ENCODE results near the gene COLEC11. TPM values are rescaled to one million over a fixed set of nuclear protein-coding genes. Genes with fewer than 3 reads are reported as not detected.
A peak's percentile ranks its signal among the peaks of the same experiment; 100 is the strongest.

The COLEC11 gene
- total and polyA plus RNA-seq, 9 of the 15 experiments (the other 6 are each of a cell fraction or from before 2014, with no cell fraction given): 0.32 to 4.3 (median 1.8) TPM

- TF ChIP-seq ARID3A (IDR thresholded peaks at IDR 0.05; ENCODE audit: borderline replicate concordance, low read depth, low read length) (no peak), ZKSCAN3 (CRISPR knock-in tag; IDR thresholded peaks at IDR 0.05) (no peak), ZNF121 (CRISPR knock-in tag; conservative IDR thresholded peaks at IDR 0.05) (no peak), RBM34 (IDR thresholded peaks at IDR 0.05; ENCODE audit: borderline replicate concordance, insufficient read depth, low read length) (no peak), ZNF354B (CRISPR knock-in tag; IDR thresholded peaks at IDR 0.05) (no peak), E4F1 (CRISPR knock-in tag; IDR thresholded peaks at IDR 0.05; ENCODE audit: borderline replicate concordance) (no peak), CC2D1A (IDR thresholded peaks at IDR 0.05) (no peak), MYC (IDR thresholded peaks at IDR 0.05; ENCODE audit: low read depth, low read length) (peak; percentile 84), MYC (CRISPR knock-in tag; IDR thresholded peaks at IDR 0.05; ENCODE audit: borderline replicate concordance, low read depth) (no peak), GABPB2 (CRISPR knock-in tag; conservative IDR thresholded peaks at IDR 0.05) (no peak), NR1H2 (CRISPR knock-in tag; IDR thresholded peaks at IDR 0.05) (no peak), CGGBP1 (CRISPR knock-in tag; IDR thresholded peaks at IDR 0.05) (no peak), MTF1 (CRISPR knock-in tag; IDR thresholded peaks at IDR 0.05; ENCODE audit: borderline replicate concordance) (no peak), ZNF280B (CRISPR knock-in tag; IDR thresholded peaks at IDR 0.05) (no peak), TEAD4 (IDR thresholded peaks at IDR 0.05; ENCODE audit: low read length) (no peak), TEAD4 (CRISPR knock-in tag; IDR thresholded peaks at IDR 0.05; ENCODE audit: borderline replicate concordance) (no peak), ZNF324 (CRISPR knock-in tag; IDR thresholded peaks at IDR 0.05) (no peak)
- TF ChIP-seq, protein P1, sequence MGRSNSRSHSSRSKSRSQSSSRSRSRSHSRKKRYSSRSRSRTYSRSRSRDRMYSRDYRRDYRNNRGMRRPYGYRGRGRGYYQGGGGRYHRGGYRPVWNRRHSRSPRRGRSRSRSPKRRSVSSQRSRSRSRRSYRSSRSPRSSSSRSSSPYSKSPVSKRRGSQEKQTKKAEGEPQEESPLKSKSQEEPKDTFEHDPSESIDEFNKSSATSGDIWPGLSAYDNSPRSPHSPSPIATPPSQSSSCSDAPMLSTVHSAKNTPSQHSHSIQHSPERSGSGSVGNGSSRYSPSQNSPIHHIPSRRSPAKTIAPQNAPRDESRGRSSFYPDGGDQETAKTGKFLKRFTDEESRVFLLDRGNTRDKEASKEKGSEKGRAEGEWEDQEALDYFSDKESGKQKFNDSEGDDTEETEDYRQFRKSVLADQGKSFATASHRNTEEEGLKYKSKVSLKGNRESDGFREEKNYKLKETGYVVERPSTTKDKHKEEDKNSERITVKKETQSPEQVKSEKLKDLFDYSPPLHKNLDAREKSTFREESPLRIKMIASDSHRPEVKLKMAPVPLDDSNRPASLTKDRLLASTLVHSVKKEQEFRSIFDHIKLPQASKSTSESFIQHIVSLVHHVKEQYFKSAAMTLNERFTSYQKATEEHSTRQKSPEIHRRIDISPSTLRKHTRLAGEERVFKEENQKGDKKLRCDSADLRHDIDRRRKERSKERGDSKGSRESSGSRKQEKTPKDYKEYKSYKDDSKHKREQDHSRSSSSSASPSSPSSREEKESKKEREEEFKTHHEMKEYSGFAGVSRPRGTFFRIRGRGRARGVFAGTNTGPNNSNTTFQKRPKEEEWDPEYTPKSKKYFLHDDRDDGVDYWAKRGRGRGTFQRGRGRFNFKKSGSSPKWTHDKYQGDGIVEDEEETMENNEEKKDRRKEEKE (IDR thresholded peaks at IDR 0.05; ENCODE audit: borderline replicate concordance in 1 of 2, control insufficient read depth in 1 of 2, low read depth in 2 of 2, low read length in 1 of 2): no peak
Observed at GRCh38 chr2:3604991-3605961, 10.4 kb downstream of the COLEC11 start (continued).
